Osteoblast (primary cell): Measurements from ENCODE around the gene GDI2. TPM values are rescaled to one million over a fixed set of nuclear protein-coding genes. Genes with fewer than 3 reads are reported as not detected.

Source experiments
- DNase-seq: peaks from one replicate; pipeline ENCODE4 v3.0.0; 2011; ENCODE audit warnings: low spot score, mixed read lengths; ENCODE audit not compliant: insufficient read length; ENCODE audit errors: missing footprints
- H2AFZ ChIP-seq: 2 replicates; pipeline ENCODE4 v1.6.0; 2011; ENCODE audit warnings: mild to moderate bottlenecking, low read length
- H3K27ac ChIP-seq: 2 replicates; pipeline ENCODE4 v1.5.1; 2011; ENCODE audit warnings: mild to moderate bottlenecking, low read depth, low read length, moderate library complexity
- H3K27me3 ChIP-seq: 2 replicates; pipeline ENCODE4 v1.6.0; 2012; ENCODE audit warnings: mild to moderate bottlenecking, control low read depth, inconsistent platforms, low read length, moderate library complexity; ENCODE audit not compliant: insufficient read depth
- H3K36me3 ChIP-seq: 2 replicates; pipeline ENCODE4 v1.5.1; 2011; ENCODE audit warnings: mild to moderate bottlenecking, low read length, control low read depth, moderate library complexity; ENCODE audit not compliant: insufficient read depth
- H3K4me1 ChIP-seq: 2 replicates; pipeline ENCODE4 v1.5.1; 2011; ENCODE audit warnings: mild to moderate bottlenecking, low read length, control low read depth, moderate library complexity; ENCODE audit not compliant: insufficient read depth
- H3K4me2 ChIP-seq: 2 replicates; pipeline ENCODE4 v1.6.0; 2011; ENCODE audit warnings: mild to moderate bottlenecking, low read length; ENCODE audit not compliant: insufficient read depth
- H3K4me3 ChIP-seq: fragments of 200-600 bp; sonication (generic); 3 replicates; pipeline ENCODE4 v1.5.1; 2012; ENCODE audit warnings: mild to moderate bottlenecking, low read length, inconsistent platforms; ENCODE audit not compliant: insufficient read depth
- H3K79me2 ChIP-seq: 2 replicates; pipeline ENCODE4 v1.6.0; 2012; ENCODE audit warnings: mild to moderate bottlenecking, low read length, control low read depth, inconsistent platforms; ENCODE audit not compliant: insufficient read depth
- H3K9me3 ChIP-seq: 2 replicates; pipeline ENCODE4 v1.5.1; 2011; ENCODE audit warnings: low read depth, low read length, control low read depth
- H4K20me1 ChIP-seq: 2 replicates; pipeline ENCODE4 v1.6.0; 2012; ENCODE audit warnings: mild to moderate bottlenecking, low read length, control low read depth; ENCODE audit not compliant: insufficient read depth
- total RNA-seq: library from RNA; depleted of rRNA; stranded (reverse); fragments of >200 nt; gene quantifications from 2 replicates; pipeline ENCODE4 v1.2.3, GENCODE V29; 2012
- TF ChIP-seq, protein P1 (sequence below): IDR thresholded peaks from 2 replicates; pipeline ENCODE4 v1.5.1; 2011; ENCODE audit warnings: mild to moderate bottlenecking, low read depth, low read length, moderate library complexity; ENCODE audit errors: extremely low read depth

The GDI2 gene
- total RNA-seq, 1 donor: 684 TPM

DNA sequence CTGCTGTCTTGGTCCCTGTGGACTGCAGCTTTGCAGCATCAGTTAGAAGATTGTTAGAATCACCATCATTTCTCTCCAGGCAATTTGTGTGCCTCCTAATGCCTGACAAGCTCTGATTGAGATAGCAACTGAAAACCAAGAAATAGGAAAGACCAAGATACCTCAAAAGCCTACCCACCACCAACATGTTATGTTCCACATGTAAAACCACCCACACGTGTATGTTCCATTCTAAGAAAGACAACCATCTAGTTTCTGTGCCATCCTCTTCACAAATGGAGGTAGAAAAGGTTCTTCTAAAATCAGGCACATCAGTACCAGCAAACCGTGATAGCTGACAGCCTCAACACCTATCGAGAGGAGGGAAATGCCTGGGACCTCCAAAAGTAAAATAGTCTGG is 81.7 kb downstream of the GDI2 start:
- Histone ChIP-seq H3K79me2 (peaks cover 18% of the 10 kb centered on the region), H2AFZ (no peak overlapping the region), H4K20me1 (no peaks in the 10 kb centered on the region), H3K27ac (no peak overlapping the region), H3K4me3 (no peak overlapping the region), H3K4me2 (no peak overlapping the region), H3K36me3 (peaks cover 49% of the 10 kb centered on the region), H3K27me3 (no peaks in the 10 kb centered on the region), H3K4me1 (no peaks in the 10 kb centered on the region), H3K9me3 (no peaks in the 10 kb centered on the region)
- DNase-seq: no peak
- TF ChIP-seq, protein P1, sequence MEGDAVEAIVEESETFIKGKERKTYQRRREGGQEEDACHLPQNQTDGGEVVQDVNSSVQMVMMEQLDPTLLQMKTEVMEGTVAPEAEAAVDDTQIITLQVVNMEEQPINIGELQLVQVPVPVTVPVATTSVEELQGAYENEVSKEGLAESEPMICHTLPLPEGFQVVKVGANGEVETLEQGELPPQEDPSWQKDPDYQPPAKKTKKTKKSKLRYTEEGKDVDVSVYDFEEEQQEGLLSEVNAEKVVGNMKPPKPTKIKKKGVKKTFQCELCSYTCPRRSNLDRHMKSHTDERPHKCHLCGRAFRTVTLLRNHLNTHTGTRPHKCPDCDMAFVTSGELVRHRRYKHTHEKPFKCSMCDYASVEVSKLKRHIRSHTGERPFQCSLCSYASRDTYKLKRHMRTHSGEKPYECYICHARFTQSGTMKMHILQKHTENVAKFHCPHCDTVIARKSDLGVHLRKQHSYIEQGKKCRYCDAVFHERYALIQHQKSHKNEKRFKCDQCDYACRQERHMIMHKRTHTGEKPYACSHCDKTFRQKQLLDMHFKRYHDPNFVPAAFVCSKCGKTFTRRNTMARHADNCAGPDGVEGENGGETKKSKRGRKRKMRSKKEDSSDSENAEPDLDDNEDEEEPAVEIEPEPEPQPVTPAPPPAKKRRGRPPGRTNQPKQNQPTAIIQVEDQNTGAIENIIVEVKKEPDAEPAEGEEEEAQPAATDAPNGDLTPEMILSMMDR: no peak

DNA sequence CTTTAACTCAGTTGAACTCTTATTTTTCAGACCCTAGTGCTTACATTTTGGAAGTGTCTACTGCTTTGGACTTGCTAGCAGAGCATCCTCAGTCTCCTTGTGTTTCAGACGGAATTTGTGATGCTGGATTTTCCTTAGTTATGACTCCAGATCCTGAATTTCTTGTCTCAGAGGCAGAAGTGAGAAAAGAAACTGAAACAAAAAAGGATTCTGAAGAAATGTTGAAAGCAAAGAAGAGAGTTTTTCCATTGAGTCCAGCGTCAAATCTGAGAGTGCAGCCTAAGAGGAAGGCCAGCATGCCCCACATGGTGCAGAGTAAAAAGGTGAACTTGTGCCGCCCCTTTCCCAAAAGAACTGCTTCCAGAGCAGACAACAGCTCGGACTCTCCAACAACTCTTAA is 82.5 kb downstream of the GDI2 start:
- Histone ChIP-seq H3K9me3 (no peaks in the 10 kb centered on the region), H3K4me1 (no peaks in the 10 kb centered on the region), H3K36me3 (peaks cover 50% of the 10 kb centered on the region), H3K27me3 (no peaks in the 10 kb centered on the region), H3K27ac (no peak overlapping the region), H4K20me1 (no peaks in the 10 kb centered on the region), H3K79me2 (peaks cover 18% of the 10 kb centered on the region), H3K4me2 (no peak overlapping the region), H3K4me3 (no peak overlapping the region), H2AFZ (no peak overlapping the region)
- TF ChIP-seq, protein P1: no peak
- DNase-seq: no peak

DNA sequence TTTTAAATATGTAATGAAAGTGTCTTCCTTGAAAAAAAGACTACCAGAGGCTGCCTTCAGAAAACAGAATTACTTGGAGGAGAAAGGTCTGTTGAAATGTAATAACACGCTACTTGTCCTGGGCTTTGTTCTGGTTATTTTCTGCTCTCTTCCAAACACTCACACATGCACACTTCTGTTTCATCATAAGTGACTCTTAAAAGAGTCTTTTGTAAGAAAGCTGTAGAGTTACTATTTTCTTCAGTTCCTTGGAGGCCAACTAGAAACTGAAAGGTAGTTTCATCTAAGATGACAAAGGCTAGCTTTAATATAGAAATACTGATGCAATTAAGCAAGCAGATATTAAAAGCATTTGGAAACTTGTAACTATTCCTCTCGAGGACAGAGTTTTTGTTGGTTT is 89.5 kb downstream of the GDI2 start:
- Histone ChIP-seq H3K4me2 (no peak overlapping the region), H3K36me3 (peaks cover 47% of the 10 kb centered on the region), H3K4me1 (no peaks in the 10 kb centered on the region), H3K27ac (no peak overlapping the region), H4K20me1 (no peaks in the 10 kb centered on the region), H3K27me3 (no peaks in the 10 kb centered on the region), H2AFZ (no peak overlapping the region), H3K9me3 (no peaks in the 10 kb centered on the region), H3K4me3 (no peak overlapping the region), H3K79me2 (peaks cover 17% of the 10 kb centered on the region)
- TF ChIP-seq, protein P1: no peak
- DNase-seq: no peak

DNA sequence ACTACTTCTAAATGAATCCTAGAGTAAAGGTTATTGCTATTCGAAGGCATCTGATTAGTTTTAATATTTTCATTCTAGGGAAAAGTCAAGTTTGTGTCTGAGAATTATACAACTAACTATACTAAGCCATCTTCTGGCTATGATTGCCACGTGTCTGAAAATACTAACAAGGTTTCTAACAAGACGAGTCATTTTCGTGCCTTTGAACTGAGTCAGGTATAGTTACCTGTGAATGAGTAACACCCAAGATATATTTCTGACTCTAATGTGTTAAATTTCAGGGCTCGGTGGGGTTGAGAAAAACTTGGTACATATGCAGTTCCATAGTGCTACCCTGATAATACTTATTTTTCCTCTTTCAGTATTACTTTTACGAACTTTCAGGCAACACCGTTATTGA is 93.1 kb downstream of the GDI2 start:
- H3K9me3 ChIP-seq: no peaks in the 10 kb centered on the region
- no peak overlapping the region for H3K27ac ChIP-seq
- H3K27me3 ChIP-seq: no peaks in the 10 kb centered on the region
- no peak overlapping the region for H3K4me2 ChIP-seq
- H4K20me1 ChIP-seq: no peaks in the 10 kb centered on the region
- TF ChIP-seq, protein P1: no peak
- H3K36me3 ChIP-seq: peaks cover 28% of the 10 kb centered on the region
- H3K79me2 ChIP-seq: peaks cover 35% of the 10 kb centered on the region
- no peak for DNase-seq
- H3K4me3 ChIP-seq: no peak overlapping the region
- no peak overlapping the region for H2AFZ ChIP-seq
- H3K4me1 ChIP-seq: no peaks in the 10 kb centered on the region
